HEK293 (cell line): ENCODE results near the gene MTHFD1L.

Experiments
- CTCF ChIA-PET: fragments of 350-600 bp; formaldehyde crosslinking; extraction: SDS; loops from one replicate; lab custom pipeline; 2021; ENCODE audit warnings: antibody characterized with exemption; lab: Yijun Ruan, JAX
- POLR2A ChIA-PET: fragments of 300-600 bp; formaldehyde crosslinking; extraction: SDS; loops from one replicate; lab custom pipeline; 2020; ENCODE audit warnings: antibody characterized with exemption, inconsistent platforms; lab: Yijun Ruan, JAX
- H3K27ac ChIP-seq: fragments of 200-500 bp; sonication (Bioruptor generic); 2 replicates; pipeline ENCODE4 v1.5.1; 2014; ENCODE audit warnings: low read depth, low read length, control low read depth, inconsistent platforms; ENCODE audit errors: extremely low read depth
- H3K36me3 ChIP-seq, 2 experiments: fragments of 200-500 bp in 1 of 2; sonication (Bioruptor generic) in 1 of 2; 1 replicate in 1 of 2; 2 replicates in 1 of 2; pipeline ENCODE4 v1.5.1; 2014 to 2017; ENCODE audit warnings: inconsistent platforms in 2 of 2, low read length in 2 of 2; ENCODE audit not compliant: control insufficient read depth in 2 of 2, insufficient read depth in 1 of 2
- H3K4me1 ChIP-seq: fragments of 200-500 bp; sonication (Bioruptor generic); 2 replicates; pipeline ENCODE4 v1.5.1; 2014; ENCODE audit warnings: mild to moderate bottlenecking, low read length, inconsistent platforms; ENCODE audit not compliant: control insufficient read depth, insufficient read depth
- H3K4me3 ChIP-seq: 2 replicates; pipeline ENCODE4 v1.5.1; 2011; ENCODE audit warnings: low read depth, mild to moderate bottlenecking, control low read depth, low read length, moderate library complexity
- H3K9me3 ChIP-seq: fragments of 200-500 bp; sonication (Bioruptor generic); 2 replicates; pipeline ENCODE4 v1.5.1; 2014; ENCODE audit warnings: low read depth, low read length, inconsistent platforms; ENCODE audit not compliant: control insufficient read depth, insufficient read depth
- EGR2 ChIP-seq: fragments of 450-650 bp; formaldehyde crosslinking; IDR thresholded peaks from 2 replicates; pipeline ENCODE4 v1.5.1; 2016; ENCODE audit warnings: low read depth, missing biosample characterization, missing genetic modification characterization
- FEZF1 ChIP-seq: fragments of 450-650 bp; formaldehyde crosslinking; IDR thresholded peaks from 2 replicates; pipeline ENCODE4 v1.5.1; 2016; ENCODE audit warnings: missing biosample characterization, missing genetic modification characterization
- GLI4 ChIP-seq: fragments of 450-650 bp; formaldehyde crosslinking; IDR thresholded peaks from 2 replicates; pipeline ENCODE4 v1.5.1; 2016; ENCODE audit warnings: missing biosample characterization, missing genetic modification characterization
- GLIS1 ChIP-seq: fragments of 450-650 bp; formaldehyde crosslinking; IDR thresholded peaks from 2 replicates; pipeline ENCODE4 v1.5.1; 2016; ENCODE audit warnings: missing biosample characterization, missing genetic modification characterization
- HIC1 ChIP-seq: fragments of 450-650 bp; formaldehyde crosslinking; IDR thresholded peaks from 2 replicates; pipeline ENCODE4 v1.5.1; 2016; ENCODE audit warnings: missing biosample characterization, missing genetic modification characterization
- HOXC10 ChIP-seq: sonication (generic); formaldehyde crosslinking; IDR thresholded peaks from 2 replicates; pipeline ENCODE4 v1.8.1; 2023; ENCODE audit warnings: mild to moderate bottlenecking, missing genetic modification reagents
- KLF8 ChIP-seq: fragments of 450-650 bp; formaldehyde crosslinking; IDR thresholded peaks from 2 replicates; pipeline ENCODE4 v1.5.1; 2016; ENCODE audit warnings: missing biosample characterization, missing genetic modification characterization
- OSR2 ChIP-seq: fragments of 450-650 bp; formaldehyde crosslinking; IDR thresholded peaks from 2 replicates; pipeline ENCODE4 v1.5.1; 2016; ENCODE audit warnings: missing biosample characterization, missing genetic modification characterization
- SCRT2 ChIP-seq: fragments of 450-650 bp; formaldehyde crosslinking; IDR thresholded peaks from 2 replicates; pipeline ENCODE4 v1.5.1; 2016; ENCODE audit warnings: missing biosample characterization, missing genetic modification characterization
- YY1 ChIP-seq: fragments of 450-650 bp; formaldehyde crosslinking; IDR thresholded peaks from 2 replicates; pipeline ENCODE4 v1.5.1; 2018; ENCODE audit warnings: missing biosample characterization, missing genetic modification characterization
- ZBTB48 ChIP-seq: fragments of 450-650 bp; formaldehyde crosslinking; IDR thresholded peaks from 2 replicates; pipeline ENCODE4 v1.5.1; 2016; ENCODE audit warnings: missing biosample characterization, missing genetic modification characterization
- ZBTB7A ChIP-seq: fragments of 450-650 bp; formaldehyde crosslinking; IDR thresholded peaks from 2 replicates; pipeline ENCODE4 v1.5.1; 2016; ENCODE audit warnings: low read depth, missing biosample characterization, missing genetic modification characterization
- ZFHX2 ChIP-seq: fragments of 450-650 bp; formaldehyde crosslinking; conservative IDR thresholded peaks from 2 replicates; pipeline ENCODE4 v1.5.1; 2016; ENCODE audit warnings: missing biosample characterization, missing genetic modification characterization
- ZNF133 ChIP-seq: fragments of 450-650 bp; formaldehyde crosslinking; IDR thresholded peaks from 2 replicates; pipeline ENCODE4 v1.5.1; 2016; ENCODE audit warnings: missing biosample characterization, missing genetic modification characterization
- ZNF16 ChIP-seq: fragments of 450-650 bp; formaldehyde crosslinking; IDR thresholded peaks from 2 replicates; pipeline ENCODE4 v1.5.1; 2016; ENCODE audit warnings: low read depth, missing biosample characterization, missing genetic modification characterization
- ZNF404 ChIP-seq: fragments of 450-650 bp; formaldehyde crosslinking; IDR thresholded peaks from 2 replicates; pipeline ENCODE4 v1.5.1; 2017; ENCODE audit warnings: missing biosample characterization, missing genetic modification characterization
- ZNF488 ChIP-seq: fragments of 450-650 bp; formaldehyde crosslinking; IDR thresholded peaks from 2 replicates; pipeline ENCODE4 v1.5.1; 2016; ENCODE audit warnings: missing biosample characterization, missing genetic modification characterization
- ZNF561 ChIP-seq: fragments of 450-650 bp; IDR thresholded peaks from 2 replicates; pipeline ENCODE4 v1.5.1; 2018; ENCODE audit warnings: missing biosample characterization, missing genetic modification characterization, borderline replicate concordance
- ZNF777 ChIP-seq: fragments of 450-650 bp; formaldehyde crosslinking; IDR thresholded peaks from 2 replicates; pipeline ENCODE4 v1.5.1; 2017; ENCODE audit warnings: missing biosample characterization, missing genetic modification characterization, borderline replicate concordance
- ZNF837 ChIP-seq: fragments of 450-650 bp; formaldehyde crosslinking; IDR thresholded peaks from 2 replicates; pipeline ENCODE4 v1.5.1; 2016; ENCODE audit warnings: missing biosample characterization, missing genetic modification characterization
- TF ChIP-seq, protein P1 (sequence below): fragments of 450-650 bp; formaldehyde crosslinking; IDR thresholded peaks from 2 replicates; pipeline ENCODE4 v1.5.1; 2016; ENCODE audit warnings: missing biosample characterization, missing genetic modification characterization

Gene MTHFD1L

DNA sequence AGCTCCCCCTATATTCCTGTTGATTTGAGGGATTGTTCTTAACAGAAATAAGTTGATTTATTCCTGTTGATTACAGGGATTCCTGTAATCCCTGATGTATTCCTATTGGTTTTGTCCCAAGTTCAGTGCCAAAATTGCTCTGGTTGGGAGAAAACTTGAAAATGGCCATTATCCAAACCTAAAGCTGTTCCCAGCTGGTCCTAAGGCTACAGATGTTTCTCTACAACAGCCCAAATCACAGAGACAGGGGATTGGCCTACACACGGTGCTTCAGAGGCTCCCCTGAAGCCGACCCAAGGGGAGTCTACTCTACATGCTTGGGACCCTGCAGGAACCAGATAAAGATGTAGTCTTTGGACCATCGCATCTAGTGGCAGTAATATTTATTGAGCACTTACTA, 275.3 kb downstream of the MTHFD1L start (continued):
- TF ChIP-seq KLF8 (tag by site-specific recombination) = no peak

GRCh38 chr6:151141685-151142084, 276.2 kb downstream of the MTHFD1L start:
- no peak overlapping the region for H3K4me3 ChIP-seq
- H3K27ac ChIP-seq = no peak overlapping the region
- H3K4me1 ChIP-seq = no peaks in the 10 kb centered on the region
- POLR2A ChIA-PET = no interaction called here
- H3K9me3 ChIP-seq = no peaks in the 10 kb centered on the region
- no peaks in the 10 kb centered on the region for H3K36me3 ChIP-seq
- TF ChIP-seq EGR2 = peak; percentile 62
- no peak for TF ChIP-seq ZNF777 (tag by site-specific recombination)
- peak; percentile 69 for TF ChIP-seq ZFHX2 (tag by site-specific recombination)
- TF ChIP-seq ZBTB48 (tag by site-specific recombination) = no peak
- CTCF ChIA-PET = interaction anchor here (1.4 kb wide), 1 partner anchor 183 kb away, joined by 5 read pairs; no protein-coding TSS in a partner anchor

GRCh38 chr6:151142676-151143075, 277.2 kb downstream of the MTHFD1L start:
- H3K4me1 ChIP-seq = no peaks in the 10 kb centered on the region
- ChIA-PET CTCF (interaction anchor here (1.4 kb wide), 1 partner anchor 182 kb away, joined by 5 read pairs; no protein-coding TSS in a partner anchor), POLR2A (no interaction called here)
- H3K27ac ChIP-seq = no peak overlapping the region
- H3K4me3 ChIP-seq = no peak overlapping the region
- TF ChIP-seq GLI4 (tag by site-specific recombination) (no peak), SCRT2 (tag by site-specific recombination) (0 out of 2 replicates have a peak, but pooled peaks have one; percentile 22)
- H3K9me3 ChIP-seq = no peaks in the 10 kb centered on the region
- no peaks in the 10 kb centered on the region for H3K36me3 ChIP-seq

DNA sequence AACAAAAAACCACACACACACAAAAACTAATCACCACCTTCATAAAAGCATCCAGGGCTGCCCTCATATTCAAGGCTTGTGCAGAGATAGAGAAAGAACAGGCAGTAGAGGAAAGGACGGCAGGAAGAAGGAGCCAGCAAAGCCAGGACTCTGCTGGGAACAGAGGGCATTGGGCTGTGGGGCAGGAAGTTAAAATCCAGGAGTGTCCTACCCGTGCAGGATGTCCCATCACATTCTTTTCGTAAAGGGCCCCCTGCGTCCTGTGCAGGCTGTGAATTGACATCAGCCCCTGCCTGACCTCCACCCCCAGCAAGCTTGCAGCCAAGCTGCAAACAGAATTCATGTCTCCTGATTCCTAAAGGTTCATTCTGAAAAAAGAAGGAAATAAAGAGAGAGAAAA, 277.8 kb downstream of the MTHFD1L start:
- H3K4me1 ChIP-seq = no peaks in the 10 kb centered on the region
- no peak overlapping the region for H3K27ac ChIP-seq
- no peaks in the 10 kb centered on the region for H3K36me3 ChIP-seq
- TF ChIP-seq ZNF16 (tag by site-specific recombination) = no peak
- no peak for TF ChIP-seq HIC1 (tag by site-specific recombination)
- no peak for TF ChIP-seq ZNF404 (tag by site-specific recombination)
- TF ChIP-seq GLIS1 = no peak
- TF ChIP-seq HOXC10 (CRISPR knock-in tag) = no peak
- no peak for TF ChIP-seq ZNF488
- TF ChIP-seq SCRT2 (tag by site-specific recombination) = no peak
- no peak for TF ChIP-seq ZNF133 (tag by site-specific recombination)
- no peak for TF ChIP-seq OSR2 (tag by site-specific recombination)
- no peak for TF ChIP-seq YY1 (tag by site-specific recombination)
- no peak for TF ChIP-seq ZNF837 (tag by site-specific recombination)
- no peak for TF ChIP-seq FEZF1 (tag by site-specific recombination)
- no peak for TF ChIP-seq ZBTB7A
- TF ChIP-seq, protein P1, sequence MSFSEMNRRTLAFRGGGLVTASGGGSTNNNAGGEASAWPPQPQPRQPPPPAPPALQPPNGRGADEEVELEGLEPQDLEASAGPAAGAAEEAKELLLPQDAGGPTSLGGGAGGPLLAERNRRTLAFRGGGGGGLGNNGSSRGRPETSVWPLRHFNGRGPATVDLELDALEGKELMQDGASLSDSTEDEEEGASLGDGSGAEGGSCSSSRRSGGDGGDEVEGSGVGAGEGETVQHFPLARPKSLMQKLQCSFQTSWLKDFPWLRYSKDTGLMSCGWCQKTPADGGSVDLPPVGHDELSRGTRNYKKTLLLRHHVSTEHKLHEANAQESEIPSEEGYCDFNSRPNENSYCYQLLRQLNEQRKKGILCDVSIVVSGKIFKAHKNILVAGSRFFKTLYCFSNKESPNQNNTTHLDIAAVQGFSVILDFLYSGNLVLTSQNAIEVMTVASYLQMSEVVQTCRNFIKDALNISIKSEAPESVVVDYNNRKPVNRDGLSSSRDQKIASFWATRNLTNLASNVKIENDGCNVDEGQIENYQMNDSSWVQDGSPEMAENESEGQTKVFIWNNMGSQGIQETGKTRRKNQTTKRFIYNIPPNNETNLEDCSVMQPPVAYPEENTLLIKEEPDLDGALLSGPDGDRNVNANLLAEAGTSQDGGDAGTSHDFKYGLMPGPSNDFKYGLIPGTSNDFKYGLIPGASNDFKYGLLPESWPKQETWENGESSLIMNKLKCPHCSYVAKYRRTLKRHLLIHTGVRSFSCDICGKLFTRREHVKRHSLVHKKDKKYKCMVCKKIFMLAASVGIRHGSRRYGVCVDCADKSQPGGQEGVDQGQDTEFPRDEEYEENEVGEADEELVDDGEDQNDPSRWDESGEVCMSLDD = no peak
- no peak for TF ChIP-seq ZNF561
- no peak overlapping the region for H3K4me3 ChIP-seq
- no peaks in the 10 kb centered on the region for H3K9me3 ChIP-seq
- ChIA-PET CTCF (no interaction called here), POLR2A (no interaction called here)
